ENCODE measurements around the gene COPS9. TPM values are rescaled to one million over a fixed set of nuclear protein-coding genes. Genes with fewer than 3 reads are reported as not detected.

COPS9 gene
- polyA plus RNA-seq, 1 donor (not counting 4 experiments of a cell fraction or from before 2014, with no cell fraction given) = 399 TPM

GRCh38 chr2:240178564-240178963 lies 42.5 kb upstream of the COPS9 start:
- Histone ChIP-seq H3K27me3 (ENCODE audit: control insufficient read depth, extremely low read depth, insufficient read depth, low read length) (peaks cover 32% of the 10 kb centered on the region), H3K79me2 (ENCODE audit: control insufficient read depth, insufficient read depth, low read length) (no peaks in the 10 kb centered on the region), H3K9me1 (ENCODE audit: control insufficient read depth, extremely low read depth, insufficient read depth, low read length) (no peaks in the 10 kb centered on the region), H2AFZ (ENCODE audit: control insufficient read depth, low read length) (no peak overlapping the region), H3K9ac (ENCODE audit: control insufficient read depth, extremely low read depth, insufficient read depth, low read length) (no peak overlapping the region), H3K9me3 (ENCODE audit: control insufficient read depth, low read depth, low read length) (no peaks in the 10 kb centered on the region), H3K27ac (ENCODE audit: control insufficient read depth, insufficient read depth, low read length) (no peak overlapping the region), H3K4me2 (ENCODE audit: control insufficient read depth, extremely low read depth, insufficient read depth, low read depth, low read length) (no peak overlapping the region), H4K20me1 (ENCODE audit: control insufficient read depth, extremely low read depth, insufficient read depth, low read length) (no peaks in the 10 kb centered on the region), H3K4me1 (ENCODE audit: control insufficient read depth, extremely low read depth, insufficient read depth, low read length) (peaks cover 8% of the 10 kb centered on the region), H3K36me3 (ENCODE audit: control insufficient read depth in 2 of 2, extremely low read depth in 1 of 2, insufficient read depth in 2 of 2, low read length in 2 of 2) (no peaks in the 10 kb centered on the region), H3K4me3 (ENCODE audit: control insufficient read depth in 2 of 3, extremely low read depth in 1 of 3, insufficient read depth in 2 of 3, low read depth in 1 of 3, low read length in 3 of 3) (no peak overlapping the region)
- dilution Hi-C loops (cut with MboI; ENCODE audit: extremely low pct_ligation_motif_present, low sequenced_read_pairs) = no loop called here
- DNase-seq (ENCODE audit: low read depth, low spot score) (no peak), FAIRE-seq (no peak)
- TF ChIP-seq EZH2 (IDR thresholded peaks at IDR 0.05; ENCODE audit: low read length) (no peak), CTCF (optimal IDR thresholded peaks at IDR 0.05 in 1 of 3, IDR thresholded peaks at IDR 0.05 in 1 of 3, conservative IDR thresholded peaks at IDR 0.05 in 1 of 3; ENCODE audit: extremely low read depth in 1 of 3, insufficient read depth in 2 of 3, low read length in 3 of 3) (no peak)

- Histone ChIP-seq H3K4me2 (ENCODE audit: control insufficient read depth, extremely low read depth, insufficient read depth, low read depth, low read length) (no peak overlapping the region), H2AFZ (ENCODE audit: control insufficient read depth, low read length) (no peak overlapping the region), H3K79me2 (ENCODE audit: control insufficient read depth, insufficient read depth, low read length) (no peaks in the 10 kb centered on the region), H4K20me1 (ENCODE audit: control insufficient read depth, extremely low read depth, insufficient read depth, low read length) (no peaks in the 10 kb centered on the region), H3K4me1 (ENCODE audit: control insufficient read depth, extremely low read depth, insufficient read depth, low read length) (no peaks in the 10 kb centered on the region), H3K9ac (ENCODE audit: control insufficient read depth, extremely low read depth, insufficient read depth, low read length) (no peak overlapping the region), H3K27me3 (ENCODE audit: control insufficient read depth, extremely low read depth, insufficient read depth, low read length) (peaks cover 27% of the 10 kb centered on the region), H3K27ac (ENCODE audit: control insufficient read depth, insufficient read depth, low read length) (no peak overlapping the region), H3K9me1 (ENCODE audit: control insufficient read depth, extremely low read depth, insufficient read depth, low read length) (no peaks in the 10 kb centered on the region), H3K4me3 (ENCODE audit: control insufficient read depth in 2 of 3, extremely low read depth in 1 of 3, insufficient read depth in 2 of 3, low read depth in 1 of 3, low read length in 3 of 3) (no peak overlapping the region), H3K36me3 (ENCODE audit: control insufficient read depth in 2 of 2, extremely low read depth in 1 of 2, insufficient read depth in 2 of 2, low read length in 2 of 2) (no peaks in the 10 kb centered on the region), H3K9me3 (ENCODE audit: control insufficient read depth, low read depth, low read length) (no peaks in the 10 kb centered on the region)
- TF ChIP-seq CTCF (optimal IDR thresholded peaks at IDR 0.05 in 1 of 3, IDR thresholded peaks at IDR 0.05 in 1 of 3, conservative IDR thresholded peaks at IDR 0.05 in 1 of 3; ENCODE audit: extremely low read depth in 1 of 3, insufficient read depth in 2 of 3, low read length in 3 of 3) (no peak), EZH2 (IDR thresholded peaks at IDR 0.05; ENCODE audit: low read length) (no peak)
- FAIRE-seq = no peak
- DNase-seq (ENCODE audit: low read depth, low spot score) = no peak
- dilution Hi-C loops (cut with MboI; ENCODE audit: extremely low pct_ligation_motif_present, low sequenced_read_pairs) = no loop called here
Observed at GRCh38 chr2:240174496-240174895, 38.4 kb upstream of the COPS9 start.

Measured in keratinocyte (primary cell).